H1 (cell line): ENCODE data around the gene RIC8A. TPM values are rescaled to one million over a fixed set of nuclear protein-coding genes. Genes with fewer than 3 reads are reported as not detected.

ENCODE experiments used
- CHD2 ChIP-seq: IDR thresholded peaks from 2 replicates; pipeline ENCODE4 v1.6.1; 2012; ENCODE audit warnings: low read length, improper control_type of control experiment
- E2F6 ChIP-seq: IDR thresholded peaks from 2 replicates; pipeline ENCODE4 v1.6.1; 2012; ENCODE audit warnings: inconsistent platforms
- FOSL1 ChIP-seq: IDR thresholded peaks from 2 replicates; pipeline ENCODE4 v1.6.1; 2011; ENCODE audit warnings: mild to moderate bottlenecking, low read depth, low read length, moderate library complexity; ENCODE audit not compliant: insufficient read depth
- GTF2F1 ChIP-seq: IDR thresholded peaks from 2 replicates; pipeline ENCODE4 v1.6.1; 2012; ENCODE audit warnings: low read depth, low read length, improper control_type of control experiment, borderline replicate concordance
- JUND ChIP-seq: IDR thresholded peaks from 2 replicates; pipeline ENCODE4 v1.6.1; 2011; ENCODE audit warnings: mild to moderate bottlenecking, improper control_type of control experiment, low read length
- NANOG ChIP-seq: IDR thresholded peaks from 2 replicates; pipeline ENCODE4 v1.6.1; 2011; ENCODE audit warnings: low read length, low read depth, mild to moderate bottlenecking, inconsistent platforms; ENCODE audit not compliant: insufficient read depth, poor library complexity, severe bottlenecking
- NRF1 ChIP-seq: IDR thresholded peaks from 2 replicates; pipeline ENCODE4 v1.6.1; 2011; ENCODE audit warnings: mild to moderate bottlenecking, low read depth, low read length, improper control_type of control experiment
- RXRA ChIP-seq: IDR thresholded peaks from 2 replicates; pipeline ENCODE4 v1.6.1; 2011; ENCODE audit warnings: low read depth, mild to moderate bottlenecking, low read length, moderate library complexity; ENCODE audit not compliant: insufficient read depth
- SIN3A ChIP-seq, 2 experiments: IDR thresholded peaks in 1 of 2; conservative IDR thresholded peaks in 1 of 2; 2 replicates each; pipeline ENCODE4 v1.6.1; 2011 to 2012; ENCODE audit warnings: low read length in 2 of 2, improper control_type of control experiment in 1 of 2, low read depth in 1 of 2, mild to moderate bottlenecking in 1 of 2
- TAF1 ChIP-seq: IDR thresholded peaks from 2 replicates; pipeline ENCODE4 v1.6.1; 2011; ENCODE audit warnings: mild to moderate bottlenecking, low read depth, low read length
- polyA plus RNA-seq, 7 experiments: library from polyadenylated mRNA; depleted of rRNA in 3 of 7; stranded (reverse) in 5 of 7; unstranded in 2 of 7; fragments of >200 nt in 5 of 7; fragments of 200-250 nt in 2 of 7; gene quantifications; 1 replicate in 5 of 7; 2 replicates in 1 of 7; 4 replicates in 1 of 7; pipeline versions ENCODE4 v1.2.1 to v1.2.3, GENCODE V29; 2011 to 2013; ENCODE audit warnings: missing spikeins in 2 of 7, mixed read lengths in 2 of 7
- total RNA-seq: library from RNA; stranded (reverse); fragmentation: NEBNext Ultra II Directional; extraction: Animal tissue kit (Norgen Biotek cat#: 25700); gene quantifications from 2 replicates; pipeline ENCODE4 v1.2.1, GENCODE V29; 2021
- TF ChIP-seq, protein P1 (sequence below): fragments of 300-600 bp; sonication (generic); IDR thresholded peaks from 2 replicates; pipeline ENCODE4 v1.7.1; 2012; ENCODE audit warnings: low read length, moderate library complexity, mild to moderate bottlenecking, inconsistent platforms; ENCODE audit not compliant: insufficient replicate concordance

The RIC8A gene
- total and polyA plus RNA-seq, 2 of the 8 experiments (the other 6 are each of a cell fraction or from before 2014, with no cell fraction given) = 67.0 to 105 TPM

DNA sequence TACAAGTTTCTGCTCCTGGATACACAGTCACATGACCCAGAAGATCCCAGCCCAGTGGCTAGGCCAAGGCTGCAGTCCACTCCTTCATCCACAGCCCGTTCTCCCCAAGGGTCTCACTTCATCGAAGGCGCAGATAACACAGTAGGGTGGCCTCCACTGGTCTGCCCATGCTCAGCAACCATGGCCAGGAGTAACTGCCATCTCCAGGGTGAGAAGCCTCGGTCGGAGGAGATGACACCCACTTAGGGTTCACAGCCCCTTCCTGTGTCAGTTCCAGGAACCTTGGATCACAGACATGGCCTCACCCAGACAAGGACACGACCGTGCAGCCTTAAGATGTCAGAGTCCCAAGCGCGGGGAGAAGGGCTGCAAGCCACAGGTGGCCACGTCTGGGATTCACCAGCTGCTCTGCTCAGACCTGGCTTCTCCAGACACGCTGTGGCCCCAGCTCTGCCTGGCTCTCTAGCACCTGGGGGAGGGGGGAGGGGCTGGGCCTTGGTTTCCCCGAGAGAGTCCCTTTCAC lies 2.9 kb upstream of the RIC8A start (continued):
- TF ChIP-seq, protein P1, sequence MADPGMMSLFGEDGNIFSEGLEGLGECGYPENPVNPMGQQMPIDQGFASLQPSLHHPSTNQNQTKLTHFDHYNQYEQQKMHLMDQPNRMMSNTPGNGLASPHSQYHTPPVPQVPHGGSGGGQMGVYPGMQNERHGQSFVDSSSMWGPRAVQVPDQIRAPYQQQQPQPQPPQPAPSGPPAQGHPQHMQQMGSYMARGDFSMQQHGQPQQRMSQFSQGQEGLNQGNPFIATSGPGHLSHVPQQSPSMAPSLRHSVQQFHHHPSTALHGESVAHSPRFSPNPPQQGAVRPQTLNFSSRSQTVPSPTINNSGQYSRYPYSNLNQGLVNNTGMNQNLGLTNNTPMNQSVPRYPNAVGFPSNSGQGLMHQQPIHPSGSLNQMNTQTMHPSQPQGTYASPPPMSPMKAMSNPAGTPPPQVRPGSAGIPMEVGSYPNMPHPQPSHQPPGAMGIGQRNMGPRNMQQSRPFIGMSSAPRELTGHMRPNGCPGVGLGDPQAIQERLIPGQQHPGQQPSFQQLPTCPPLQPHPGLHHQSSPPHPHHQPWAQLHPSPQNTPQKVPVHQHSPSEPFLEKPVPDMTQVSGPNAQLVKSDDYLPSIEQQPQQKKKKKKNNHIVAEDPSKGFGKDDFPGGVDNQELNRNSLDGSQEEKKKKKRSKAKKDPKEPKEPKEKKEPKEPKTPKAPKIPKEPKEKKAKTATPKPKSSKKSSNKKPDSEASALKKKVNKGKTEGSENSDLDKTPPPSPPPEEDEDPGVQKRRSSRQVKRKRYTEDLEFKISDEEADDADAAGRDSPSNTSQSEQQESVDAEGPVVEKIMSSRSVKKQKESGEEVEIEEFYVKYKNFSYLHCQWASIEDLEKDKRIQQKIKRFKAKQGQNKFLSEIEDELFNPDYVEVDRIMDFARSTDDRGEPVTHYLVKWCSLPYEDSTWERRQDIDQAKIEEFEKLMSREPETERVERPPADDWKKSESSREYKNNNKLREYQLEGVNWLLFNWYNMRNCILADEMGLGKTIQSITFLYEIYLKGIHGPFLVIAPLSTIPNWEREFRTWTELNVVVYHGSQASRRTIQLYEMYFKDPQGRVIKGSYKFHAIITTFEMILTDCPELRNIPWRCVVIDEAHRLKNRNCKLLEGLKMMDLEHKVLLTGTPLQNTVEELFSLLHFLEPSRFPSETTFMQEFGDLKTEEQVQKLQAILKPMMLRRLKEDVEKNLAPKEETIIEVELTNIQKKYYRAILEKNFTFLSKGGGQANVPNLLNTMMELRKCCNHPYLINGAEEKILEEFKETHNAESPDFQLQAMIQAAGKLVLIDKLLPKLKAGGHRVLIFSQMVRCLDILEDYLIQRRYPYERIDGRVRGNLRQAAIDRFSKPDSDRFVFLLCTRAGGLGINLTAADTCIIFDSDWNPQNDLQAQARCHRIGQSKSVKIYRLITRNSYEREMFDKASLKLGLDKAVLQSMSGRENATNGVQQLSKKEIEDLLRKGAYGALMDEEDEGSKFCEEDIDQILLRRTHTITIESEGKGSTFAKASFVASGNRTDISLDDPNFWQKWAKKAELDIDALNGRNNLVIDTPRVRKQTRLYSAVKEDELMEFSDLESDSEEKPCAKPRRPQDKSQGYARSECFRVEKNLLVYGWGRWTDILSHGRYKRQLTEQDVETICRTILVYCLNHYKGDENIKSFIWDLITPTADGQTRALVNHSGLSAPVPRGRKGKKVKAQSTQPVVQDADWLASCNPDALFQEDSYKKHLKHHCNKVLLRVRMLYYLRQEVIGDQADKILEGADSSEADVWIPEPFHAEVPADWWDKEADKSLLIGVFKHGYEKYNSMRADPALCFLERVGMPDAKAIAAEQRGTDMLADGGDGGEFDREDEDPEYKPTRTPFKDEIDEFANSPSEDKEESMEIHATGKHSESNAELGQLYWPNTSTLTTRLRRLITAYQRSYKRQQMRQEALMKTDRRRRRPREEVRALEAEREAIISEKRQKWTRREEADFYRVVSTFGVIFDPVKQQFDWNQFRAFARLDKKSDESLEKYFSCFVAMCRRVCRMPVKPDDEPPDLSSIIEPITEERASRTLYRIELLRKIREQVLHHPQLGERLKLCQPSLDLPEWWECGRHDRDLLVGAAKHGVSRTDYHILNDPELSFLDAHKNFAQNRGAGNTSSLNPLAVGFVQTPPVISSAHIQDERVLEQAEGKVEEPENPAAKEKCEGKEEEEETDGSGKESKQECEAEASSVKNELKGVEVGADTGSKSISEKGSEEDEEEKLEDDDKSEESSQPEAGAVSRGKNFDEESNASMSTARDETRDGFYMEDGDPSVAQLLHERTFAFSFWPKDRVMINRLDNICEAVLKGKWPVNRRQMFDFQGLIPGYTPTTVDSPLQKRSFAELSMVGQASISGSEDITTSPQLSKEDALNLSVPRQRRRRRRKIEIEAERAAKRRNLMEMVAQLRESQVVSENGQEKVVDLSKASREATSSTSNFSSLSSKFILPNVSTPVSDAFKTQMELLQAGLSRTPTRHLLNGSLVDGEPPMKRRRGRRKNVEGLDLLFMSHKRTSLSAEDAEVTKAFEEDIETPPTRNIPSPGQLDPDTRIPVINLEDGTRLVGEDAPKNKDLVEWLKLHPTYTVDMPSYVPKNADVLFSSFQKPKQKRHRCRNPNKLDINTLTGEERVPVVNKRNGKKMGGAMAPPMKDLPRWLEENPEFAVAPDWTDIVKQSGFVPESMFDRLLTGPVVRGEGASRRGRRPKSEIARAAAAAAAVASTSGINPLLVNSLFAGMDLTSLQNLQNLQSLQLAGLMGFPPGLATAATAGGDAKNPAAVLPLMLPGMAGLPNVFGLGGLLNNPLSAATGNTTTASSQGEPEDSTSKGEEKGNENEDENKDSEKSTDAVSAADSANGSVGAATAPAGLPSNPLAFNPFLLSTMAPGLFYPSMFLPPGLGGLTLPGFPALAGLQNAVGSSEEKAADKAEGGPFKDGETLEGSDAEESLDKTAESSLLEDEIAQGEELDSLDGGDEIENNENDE = no peak
- no peak for TF ChIP-seq TAF1
- TF ChIP-seq NANOG = no peak
- TF ChIP-seq CHD2 = no peak
- TF ChIP-seq GTF2F1 = no peak
- TF ChIP-seq E2F6 = no peak
- no peak for TF ChIP-seq NRF1
- no peak for TF ChIP-seq RXRA
- no peak for TF ChIP-seq FOSL1
- TF ChIP-seq JUND = no peak
- no peak for TF ChIP-seq SIN3A (conservative IDR thresholded peaks at IDR 0.05 in 1 of 2, IDR thresholded peaks at IDR 0.05 in 1 of 2; ENCODE audit: low read depth in 1 of 2, low read length in 2 of 2)
